Neural cell (in vitro differentiated cells): ENCODE measurements around the gene SHQ1. TPM values are rescaled to one million over a fixed set of nuclear protein-coding genes. Genes with fewer than 3 reads are reported as not detected.
A peak's percentile ranks its signal among the peaks of the same experiment; 100 is the strongest.

Source experiments
- H2AFZ ChIP-seq: fragments of 200-600, 300-800 bp; sonication (generic), shearing (Covaris generic); 2 replicates; pipeline ENCODE4 v1.6.0; 2014; ENCODE audit warnings: low read depth, mild to moderate bottlenecking, antibody characterized with exemption, low read length, moderate library complexity
- H3F3A ChIP-seq: fragments of 200-600 bp; shearing (Covaris generic); 2 replicates; pipeline ENCODE4 v1.6.1; 2016; ENCODE audit warnings: mild to moderate bottlenecking, moderate library complexity, mixed read lengths, antibody characterized with exemption, low read length; ENCODE audit not compliant: insufficient read depth, poor library complexity, severe bottlenecking
- H3K27ac ChIP-seq: fragments of 200-600, 300-800 bp; sonication (generic), shearing (Covaris generic); 2 replicates; pipeline ENCODE4 v1.5.1; 2014; ENCODE audit warnings: mild to moderate bottlenecking, low read length, moderate library complexity
- H3K27me3 ChIP-seq: fragments of 300-800, 200-600 bp; sonication (generic), shearing (Covaris generic); 2 replicates; pipeline ENCODE4 v1.6.0; 2014; ENCODE audit warnings: mild to moderate bottlenecking, low read depth, low read length, moderate library complexity; ENCODE audit not compliant: insufficient read depth
- H3K36me3 ChIP-seq: fragments of 300-800, 200-600 bp; sonication (generic), shearing (Covaris generic); 2 replicates; pipeline ENCODE4 v1.5.1; 2014; ENCODE audit warnings: mild to moderate bottlenecking, antibody characterized with exemption, low read length, moderate library complexity; ENCODE audit not compliant: insufficient read depth
- H3K4me2 ChIP-seq: fragments of 300-800, 200-600 bp; sonication (generic), shearing (Covaris generic); 2 replicates; pipeline ENCODE4 v1.6.0; 2014; ENCODE audit warnings: mild to moderate bottlenecking, low read length
- H3K4me3 ChIP-seq: fragments of 300-800, 200-600 bp; sonication (generic), shearing (Covaris generic); 2 replicates; pipeline ENCODE4 v1.5.1; 2014; ENCODE audit warnings: mild to moderate bottlenecking, low read length, moderate library complexity
- H3K79me2 ChIP-seq: fragments of 200-600 bp; shearing (Covaris generic); replicated peaks from 2 replicates; pipeline ENCODE4 v1.6.0; 2014; ENCODE audit warnings: mild to moderate bottlenecking, low read length, moderate library complexity; ENCODE audit not compliant: insufficient read depth
- H3K9ac ChIP-seq: fragments of 300-800, 200-600 bp; sonication (generic), shearing (Covaris generic); 2 replicates; pipeline ENCODE4 v1.6.1; 2016; ENCODE audit warnings: mild to moderate bottlenecking, low read length, mixed read lengths
- H3K9me2 ChIP-seq: fragments of 200-600 bp; shearing (Covaris generic); 2 replicates; pipeline ENCODE4 v1.6.1; 2016; ENCODE audit warnings: mild to moderate bottlenecking, low read length, mixed read lengths; ENCODE audit not compliant: insufficient read depth
- H3K9me3 ChIP-seq: fragments of 200-600, 300-800 bp; sonication (generic), shearing (Covaris generic); 2 replicates; pipeline ENCODE4 v1.6.1; 2016; ENCODE audit warnings: mild to moderate bottlenecking, mixed run types, low read length, moderate library complexity, mixed read lengths
- H4K20me1 ChIP-seq: fragments of 200-600 bp; shearing (Covaris generic); 2 replicates; pipeline ENCODE4 v1.6.1; 2016; ENCODE audit warnings: mild to moderate bottlenecking, mixed run types; ENCODE audit not compliant: insufficient read depth
- EP300 ChIP-seq: fragments of 450-650 bp; conservative IDR thresholded peaks from 2 replicates; pipeline ENCODE4 v1.6.1; 2014; ENCODE audit warnings: antibody characterized with exemption, mild to moderate bottlenecking, moderate library complexity; ENCODE audit not compliant: poor library complexity, severe bottlenecking
- EZH2 ChIP-seq: fragments of 200-600, 300-800 bp; shearing (Covaris generic), sonication (generic); IDR thresholded peaks from 2 replicates; pipeline ENCODE4 v1.6.1; 2014; ENCODE audit warnings: antibody characterized with exemption, low read length, borderline replicate concordance, mild to moderate bottlenecking; ENCODE audit not compliant: insufficient read depth, poor library complexity, severe bottlenecking
- MXI1 ChIP-seq: fragments of 450-650 bp; conservative IDR thresholded peaks from 2 replicates; pipeline ENCODE4 v1.6.1; 2014; ENCODE audit warnings: antibody characterized with exemption, mild to moderate bottlenecking; ENCODE audit not compliant: poor library complexity, severe bottlenecking
- POLR2AphosphoS5 ChIP-seq: IDR thresholded peaks from 2 replicates; pipeline ENCODE4 v1.6.1; 2012
- RAD21 ChIP-seq: fragments of 450-650 bp; conservative IDR thresholded peaks from 2 replicates; pipeline ENCODE4 v1.6.1; 2014; ENCODE audit warnings: antibody characterized with exemption, mild to moderate bottlenecking, moderate library complexity
- SMC3 ChIP-seq: fragments of 450-650 bp; conservative IDR thresholded peaks from 2 replicates; pipeline ENCODE4 v1.6.1; 2014; ENCODE audit warnings: antibody characterized with exemption, mild to moderate bottlenecking, moderate library complexity; ENCODE audit not compliant: poor library complexity
- TAF1 ChIP-seq: IDR thresholded peaks from 2 replicates; pipeline ENCODE4 v1.6.1; 2012; ENCODE audit warnings: low read depth
- polyA minus RNA-seq: library from RNA; depleted of rRNA, polyadenylated mRNA; stranded (reverse); fragments of >200 nt; gene quantifications from 2 replicates; pipeline ENCODE4 v1.2.3, GENCODE V29; 2014
- polyA plus RNA-seq: library from polyadenylated mRNA; depleted of rRNA; stranded (reverse); fragments of >200 nt; gene quantifications from 2 replicates; pipeline ENCODE4 v1.2.3, GENCODE V29; 2014
- TF ChIP-seq, protein P1 (sequence below): fragments of 450-650 bp; IDR thresholded peaks from 2 replicates; pipeline ENCODE4 v1.5.1; 2014; ENCODE audit warnings: antibody characterized with exemption, mild to moderate bottlenecking, moderate library complexity; ENCODE audit not compliant: poor library complexity, severe bottlenecking
- TF ChIP-seq, protein P2 (sequence below): IDR thresholded peaks from 2 replicates; pipeline ENCODE4 v1.6.1; 2012; ENCODE audit warnings: borderline replicate concordance

The SHQ1 gene
- polyA plus RNA-seq: 7.4 and 14.3 TPM in 2 replicates
- polyA minus RNA-seq: 11.4 and 18.4 TPM in 2 replicates

DNA sequence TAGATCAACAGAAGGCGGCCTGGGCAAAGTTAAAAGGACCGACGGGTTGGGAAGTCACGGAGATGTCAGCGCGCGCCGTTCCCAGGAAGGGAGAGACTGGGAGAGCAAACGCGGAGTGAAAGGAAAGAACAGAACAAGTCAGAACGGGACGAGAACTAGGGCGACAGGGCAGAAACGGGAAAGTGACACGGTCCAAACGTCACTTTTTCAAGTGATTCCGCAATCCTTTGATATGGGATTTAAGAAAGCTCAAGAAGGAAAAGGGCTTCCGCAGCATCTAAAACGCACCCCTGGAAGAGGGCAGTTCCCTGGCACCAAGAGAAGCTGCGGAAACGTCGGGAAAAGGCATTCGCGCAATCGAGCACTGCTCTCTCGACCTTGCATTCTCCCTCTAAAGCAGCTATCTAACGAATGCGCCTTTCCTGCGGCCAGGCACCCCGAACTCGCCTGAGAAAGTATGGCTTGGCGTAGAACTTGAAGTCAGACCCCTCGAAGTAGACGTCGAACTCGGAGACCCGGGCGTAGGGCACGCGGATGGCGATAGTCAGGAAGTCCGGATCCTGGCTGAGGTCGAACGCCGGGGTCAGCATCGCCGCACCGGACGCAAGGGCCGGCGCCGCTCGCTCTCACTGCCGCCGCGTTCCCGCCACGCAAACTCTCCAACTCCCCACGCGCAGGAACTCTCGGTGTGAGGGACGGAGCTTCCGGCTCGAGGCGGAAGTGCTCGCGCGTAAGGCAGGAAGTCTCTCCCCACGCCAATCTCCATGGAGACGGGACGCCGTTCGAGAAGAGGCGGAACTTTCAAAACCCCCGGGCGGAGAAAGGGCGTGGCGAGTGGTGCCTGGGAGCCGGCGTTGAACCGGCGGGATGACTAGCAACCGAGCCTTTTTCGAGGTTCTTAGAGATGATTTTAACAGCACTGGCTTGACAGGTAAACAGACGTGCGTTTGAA is at the start of gene SHQ1:
SHQ1 (minus strand) TSS at position 695 of the 952 bp plus-strand sequence; CDS start at position 590, 105 bp downstream.
- Histone ChIP-seq H3K79me2 (no peaks in the 10 kb centered on the region), H3K27ac (no peak within 1 kb of the TSS), H3K4me3 (peak within 1 kb of the TSS; percentile 71), H3K4me2 (peak within 1 kb of the TSS; percentile 74), H4K20me1 (no peaks in the 10 kb centered on the region), H3K9ac (peak within 1 kb of the TSS; percentile 17), H3F3A (no peaks in the 10 kb centered on the region), H3K27me3 (peaks cover 7% of the 10 kb centered on the region), H2AFZ (peak within 1 kb of the TSS; percentile 43), H3K9me2 (no peaks in the 10 kb centered on the region), H3K9me3 (no peaks in the 10 kb centered on the region), H3K36me3 (no peaks in the 10 kb centered on the region)
- TF ChIP-seq TAF1 (no peak), SMC3 (peak; percentile 51), EP300 (no peak), RAD21 (peak; percentile 37), EZH2 (no peak), MXI1 (peak; percentile 99), POLR2AphosphoS5 (peak; percentile 53)
- TF ChIP-seq, protein P1, sequence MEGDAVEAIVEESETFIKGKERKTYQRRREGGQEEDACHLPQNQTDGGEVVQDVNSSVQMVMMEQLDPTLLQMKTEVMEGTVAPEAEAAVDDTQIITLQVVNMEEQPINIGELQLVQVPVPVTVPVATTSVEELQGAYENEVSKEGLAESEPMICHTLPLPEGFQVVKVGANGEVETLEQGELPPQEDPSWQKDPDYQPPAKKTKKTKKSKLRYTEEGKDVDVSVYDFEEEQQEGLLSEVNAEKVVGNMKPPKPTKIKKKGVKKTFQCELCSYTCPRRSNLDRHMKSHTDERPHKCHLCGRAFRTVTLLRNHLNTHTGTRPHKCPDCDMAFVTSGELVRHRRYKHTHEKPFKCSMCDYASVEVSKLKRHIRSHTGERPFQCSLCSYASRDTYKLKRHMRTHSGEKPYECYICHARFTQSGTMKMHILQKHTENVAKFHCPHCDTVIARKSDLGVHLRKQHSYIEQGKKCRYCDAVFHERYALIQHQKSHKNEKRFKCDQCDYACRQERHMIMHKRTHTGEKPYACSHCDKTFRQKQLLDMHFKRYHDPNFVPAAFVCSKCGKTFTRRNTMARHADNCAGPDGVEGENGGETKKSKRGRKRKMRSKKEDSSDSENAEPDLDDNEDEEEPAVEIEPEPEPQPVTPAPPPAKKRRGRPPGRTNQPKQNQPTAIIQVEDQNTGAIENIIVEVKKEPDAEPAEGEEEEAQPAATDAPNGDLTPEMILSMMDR: no peak
- TF ChIP-seq, protein P2, sequence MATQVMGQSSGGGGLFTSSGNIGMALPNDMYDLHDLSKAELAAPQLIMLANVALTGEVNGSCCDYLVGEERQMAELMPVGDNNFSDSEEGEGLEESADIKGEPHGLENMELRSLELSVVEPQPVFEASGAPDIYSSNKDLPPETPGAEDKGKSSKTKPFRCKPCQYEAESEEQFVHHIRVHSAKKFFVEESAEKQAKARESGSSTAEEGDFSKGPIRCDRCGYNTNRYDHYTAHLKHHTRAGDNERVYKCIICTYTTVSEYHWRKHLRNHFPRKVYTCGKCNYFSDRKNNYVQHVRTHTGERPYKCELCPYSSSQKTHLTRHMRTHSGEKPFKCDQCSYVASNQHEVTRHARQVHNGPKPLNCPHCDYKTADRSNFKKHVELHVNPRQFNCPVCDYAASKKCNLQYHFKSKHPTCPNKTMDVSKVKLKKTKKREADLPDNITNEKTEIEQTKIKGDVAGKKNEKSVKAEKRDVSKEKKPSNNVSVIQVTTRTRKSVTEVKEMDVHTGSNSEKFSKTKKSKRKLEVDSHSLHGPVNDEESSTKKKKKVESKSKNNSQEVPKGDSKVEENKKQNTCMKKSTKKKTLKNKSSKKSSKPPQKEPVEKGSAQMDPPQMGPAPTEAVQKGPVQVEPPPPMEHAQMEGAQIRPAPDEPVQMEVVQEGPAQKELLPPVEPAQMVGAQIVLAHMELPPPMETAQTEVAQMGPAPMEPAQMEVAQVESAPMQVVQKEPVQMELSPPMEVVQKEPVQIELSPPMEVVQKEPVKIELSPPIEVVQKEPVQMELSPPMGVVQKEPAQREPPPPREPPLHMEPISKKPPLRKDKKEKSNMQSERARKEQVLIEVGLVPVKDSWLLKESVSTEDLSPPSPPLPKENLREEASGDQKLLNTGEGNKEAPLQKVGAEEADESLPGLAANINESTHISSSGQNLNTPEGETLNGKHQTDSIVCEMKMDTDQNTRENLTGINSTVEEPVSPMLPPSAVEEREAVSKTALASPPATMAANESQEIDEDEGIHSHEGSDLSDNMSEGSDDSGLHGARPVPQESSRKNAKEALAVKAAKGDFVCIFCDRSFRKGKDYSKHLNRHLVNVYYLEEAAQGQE: no peak

DNA sequence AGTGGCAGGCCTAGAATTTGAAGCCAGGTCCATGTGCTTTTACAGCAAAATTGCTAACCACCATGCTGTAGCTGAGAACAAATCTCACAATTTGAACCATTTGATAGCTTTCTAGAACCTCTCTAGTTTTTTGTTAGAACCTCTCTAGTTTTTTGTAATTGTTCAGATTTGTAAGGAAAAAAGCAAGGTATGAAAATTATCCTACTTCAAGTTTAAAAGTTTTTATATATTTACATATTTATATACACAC is 49.4 kb upstream of the SHQ1 start:
- Histone ChIP-seq H3K9ac (no peak overlapping the region), H3F3A (no peaks in the 10 kb centered on the region), H3K4me3 (no peak overlapping the region), H3K79me2 (no peaks in the 10 kb centered on the region), H3K36me3 (no peaks in the 10 kb centered on the region), H4K20me1 (no peaks in the 10 kb centered on the region), H3K4me2 (no peak overlapping the region), H3K9me3 (no peaks in the 10 kb centered on the region), H2AFZ (no peak overlapping the region), H3K9me2 (no peaks in the 10 kb centered on the region), H3K27me3 (no peaks in the 10 kb centered on the region), H3K27ac (no peak overlapping the region)
- TF ChIP-seq, protein P2: no peak
- TF ChIP-seq MXI1 (no peak), EZH2 (no peak), RAD21 (no peak), POLR2AphosphoS5 (no peak), EP300 (no peak), TAF1 (no peak), SMC3 (no peak)
- TF ChIP-seq, protein P1: no peak
